Measurements from ENCODE around the gene SH3TC1. TPM values are rescaled to one million over a fixed set of nuclear protein-coding genes. Genes with fewer than 3 reads are reported as not detected.

SH3TC1 gene
- total and polyA plus RNA-seq, 10 donors = 23.3 to 157 (median 62.0) TPM

- DNase-seq = no peak
- WGBS, 5 donors = 11 to 24% (median 24%) methylated on average over 2 of the region's 2 CpGs
- Histone ChIP-seq H3K36me3 (no peaks in the 10 kb centered on the region), H3K27ac (peak overlapping the region in 6 of 8 donors; percentile 19 to 74 (median 64)), H3K27me3 (replicated peaks in 1 of 7) (no peaks in the 10 kb centered on the region), H3K9me3 (peaks cover 0 to 17% (median 11%) of the 10 kb centered on the region in 8 donors), H3K4me3 (no peak overlapping the region), H3K4me1 (peaks cover 0 to 34% (median 22%) of the 10 kb centered on the region in 6 donors)
- intact Hi-C loops (cut with DNase I; ENCODE audit: low total_unique reads) = no loop called here
- TF ChIP-seq POLR2A (IDR thresholded peaks at IDR 0.05) (no peak), POLR2AphosphoS5 (IDR thresholded peaks at IDR 0.05) (no peak), CTCF (IDR thresholded peaks at IDR 0.05 in 8 of 11, conservative IDR thresholded peaks at IDR 0.05 in 3 of 11) (no peak)
Observed at GRCh38 chr4:8167291-8167690, 31.8 kb upstream of the SH3TC1 start.

- Histone ChIP-seq H3K27me3 (replicated peaks in 1 of 7) (no peaks in the 10 kb centered on the region), H3K4me1 (peaks cover 0 to 36% (median 25%) of the 10 kb centered on the region in 6 donors), H3K9me3 (peaks cover 0 to 17% (median 11%) of the 10 kb centered on the region in 8 donors), H3K36me3 (no peaks in the 10 kb centered on the region), H3K4me3 (no peak overlapping the region), H3K27ac (peak overlapping the region in 6 of 8 donors; percentile 19 to 74 (median 64))
- intact Hi-C loops (cut with DNase I; ENCODE audit: low total_unique reads) = no loop called here
- TF ChIP-seq POLR2A (IDR thresholded peaks at IDR 0.05) (no peak), POLR2AphosphoS5 (IDR thresholded peaks at IDR 0.05) (peak in 2 of 3 donors; percentile 40 to 53), CTCF (IDR thresholded peaks at IDR 0.05 in 8 of 11, conservative IDR thresholded peaks at IDR 0.05 in 3 of 11) (no peak)
- no peak for DNase-seq
- WGBS, 5 donors = 8 to 39% (median 11%) methylated on average over 2 of the region's 2 CpGs
Observed at GRCh38 chr4:8167815-8168214, 31.3 kb upstream of the SH3TC1 start.

GRCh38 chr4:8168232-8168631, 30.9 kb upstream of the SH3TC1 start:
- Histone ChIP-seq H3K36me3 (no peaks in the 10 kb centered on the region), H3K27ac (peak overlapping the region in 5 of 8 donors; percentile 13 to 74 (median 65)), H3K9me3 (peaks cover 0 to 17% (median 11%) of the 10 kb centered on the region in 8 donors), H3K4me3 (no peak overlapping the region), H3K4me1 (peaks cover 0 to 36% (median 26%) of the 10 kb centered on the region in 6 donors), H3K27me3 (replicated peaks in 1 of 7) (no peaks in the 10 kb centered on the region)
- 80 to 100% (median 94%) methylated on average over 1 of the region's 1 CpG for WGBS, 5 donors
- no peak for DNase-seq
- TF ChIP-seq POLR2A (IDR thresholded peaks at IDR 0.05) = no peak
- peak in 8 of 11 experiments; percentile 28 to 49 (median 44) for TF ChIP-seq CTCF (IDR thresholded peaks at IDR 0.05 in 8 of 11, conservative IDR thresholded peaks at IDR 0.05 in 3 of 11)
- TF ChIP-seq POLR2AphosphoS5 (IDR thresholded peaks at IDR 0.05) = no peak
- intact Hi-C loops (cut with DNase I; ENCODE audit: low total_unique reads) = no loop called here

DNA sequence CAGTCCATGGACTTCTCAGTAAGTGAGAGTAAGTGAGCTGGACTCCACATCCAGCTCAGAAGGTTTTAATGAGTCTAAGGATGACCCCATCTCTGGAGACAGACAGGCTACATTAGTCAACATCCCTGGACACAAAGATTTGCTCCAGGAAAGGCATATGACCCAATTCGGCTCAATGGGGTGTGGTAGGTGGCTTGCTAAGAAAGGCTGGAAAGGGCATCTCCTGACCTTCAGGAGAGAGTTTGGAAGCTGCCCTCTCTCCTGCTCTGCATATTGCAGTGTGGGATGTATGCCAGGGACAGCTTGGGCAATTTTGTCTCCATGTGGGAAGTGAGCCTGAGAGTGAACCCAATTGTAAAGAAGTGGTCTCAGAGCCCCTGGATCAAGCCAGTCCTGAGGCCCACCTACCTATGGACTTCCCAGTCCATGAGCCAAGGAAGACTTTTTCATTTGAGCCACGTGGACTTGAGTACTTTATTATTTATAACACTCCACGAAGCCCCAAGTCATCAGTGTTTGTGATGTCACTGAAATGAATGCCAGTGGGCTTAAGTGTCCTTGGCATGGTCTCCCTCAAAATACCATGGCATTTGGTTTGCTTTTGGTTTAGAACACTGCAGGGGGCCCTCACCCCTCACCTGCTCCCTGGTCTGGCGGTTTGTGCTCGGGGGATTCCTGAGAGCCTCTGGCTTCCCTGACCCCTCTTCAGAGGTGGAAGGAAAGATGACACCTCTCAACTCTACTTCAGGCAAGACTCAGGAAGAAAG, 30.1 kb upstream of the SH3TC1 start:
- H3K36me3 ChIP-seq = no peaks in the 10 kb centered on the region
- H3K27ac ChIP-seq = peak overlapping the region in 4 of 8 donors; percentile 62 to 74 (median 66)
- intact Hi-C loops (cut with DNase I; ENCODE audit: low total_unique reads) = no loop called here
- no peak overlapping the region for H3K4me3 ChIP-seq
- H3K9me3 ChIP-seq = peaks cover 0 to 17% (median 11%) of the 10 kb centered on the region in 8 donors
- no peak for TF ChIP-seq POLR2A (IDR thresholded peaks at IDR 0.05)
- no peak for TF ChIP-seq CTCF (IDR thresholded peaks at IDR 0.05 in 8 of 11, conservative IDR thresholded peaks at IDR 0.05 in 3 of 11)
- no peak for TF ChIP-seq POLR2AphosphoS5 (IDR thresholded peaks at IDR 0.05)
- DNase-seq = no peak
- no peaks in the 10 kb centered on the region for H3K27me3 ChIP-seq (replicated peaks in 1 of 7)
- H3K4me1 ChIP-seq = peaks cover 0 to 43% (median 33%) of the 10 kb centered on the region in 6 donors
- WGBS, 5 donors = 80 to 93% (median 92%) methylated on average over 5 of the region's 5 CpGs
